ENCODE measurements around the gene BMI1.
"Not testable (repeated sequence)": the region's sequence is repeated elsewhere in the genome, so short reads cannot be mapped to it uniquely, and the experiment has no call there.

BMI1 gene

DNA sequence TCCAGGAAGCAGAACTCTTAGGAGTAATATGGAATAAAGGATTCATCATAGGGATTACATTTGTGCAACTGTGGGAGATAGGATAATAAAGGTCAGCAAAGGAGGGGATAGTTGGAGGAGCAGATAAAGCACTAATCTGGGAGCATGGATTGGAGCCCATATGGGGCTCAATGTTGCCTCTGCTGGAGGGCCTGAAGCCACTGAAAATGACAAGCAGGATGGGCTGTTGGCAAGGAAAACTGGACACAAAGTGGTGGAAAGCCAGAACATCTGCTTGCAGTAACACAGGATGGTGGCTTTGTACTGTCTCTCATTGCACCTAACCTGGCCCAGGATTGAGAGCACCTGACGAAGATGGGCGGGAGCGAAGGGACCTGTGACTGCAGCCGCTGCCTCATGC, 19.7 kb upstream of the BMI1 start:
- no peak overlapping the region for H3K4me3 ChIP-seq (ENCODE audit: low read length)
- TF ChIP-seq, protein P1, sequence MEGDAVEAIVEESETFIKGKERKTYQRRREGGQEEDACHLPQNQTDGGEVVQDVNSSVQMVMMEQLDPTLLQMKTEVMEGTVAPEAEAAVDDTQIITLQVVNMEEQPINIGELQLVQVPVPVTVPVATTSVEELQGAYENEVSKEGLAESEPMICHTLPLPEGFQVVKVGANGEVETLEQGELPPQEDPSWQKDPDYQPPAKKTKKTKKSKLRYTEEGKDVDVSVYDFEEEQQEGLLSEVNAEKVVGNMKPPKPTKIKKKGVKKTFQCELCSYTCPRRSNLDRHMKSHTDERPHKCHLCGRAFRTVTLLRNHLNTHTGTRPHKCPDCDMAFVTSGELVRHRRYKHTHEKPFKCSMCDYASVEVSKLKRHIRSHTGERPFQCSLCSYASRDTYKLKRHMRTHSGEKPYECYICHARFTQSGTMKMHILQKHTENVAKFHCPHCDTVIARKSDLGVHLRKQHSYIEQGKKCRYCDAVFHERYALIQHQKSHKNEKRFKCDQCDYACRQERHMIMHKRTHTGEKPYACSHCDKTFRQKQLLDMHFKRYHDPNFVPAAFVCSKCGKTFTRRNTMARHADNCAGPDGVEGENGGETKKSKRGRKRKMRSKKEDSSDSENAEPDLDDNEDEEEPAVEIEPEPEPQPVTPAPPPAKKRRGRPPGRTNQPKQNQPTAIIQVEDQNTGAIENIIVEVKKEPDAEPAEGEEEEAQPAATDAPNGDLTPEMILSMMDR (conservative IDR thresholded peaks at IDR 0.05; ENCODE audit: low read length): peak; percentile 9; the same call in 1 of the 2 replicates
- no peak for DNase-seq (ENCODE audit: low read depth)

DNA sequence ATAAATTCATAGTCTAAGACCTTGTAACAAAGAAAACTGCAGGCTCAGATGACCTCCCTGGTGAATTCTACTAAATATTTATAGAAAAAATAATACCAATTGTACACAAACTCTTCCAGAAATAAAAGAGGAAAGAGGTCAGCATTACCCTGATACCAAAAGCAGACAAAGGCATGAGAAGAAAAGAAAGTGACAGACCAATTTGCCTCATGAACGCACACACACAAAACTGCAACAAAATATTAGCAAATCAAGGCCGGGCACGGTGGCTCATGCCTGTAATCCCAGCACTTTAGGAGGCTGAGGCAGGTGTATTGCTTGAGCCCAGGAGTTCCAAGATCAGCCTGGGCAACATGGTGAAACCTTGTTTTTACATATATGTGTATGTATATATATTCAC, 17.4 kb upstream of the BMI1 start:
- no peak overlapping the region for H3K4me3 ChIP-seq (ENCODE audit: low read length)
- DNase-seq (ENCODE audit: low read depth): no peak
- TF ChIP-seq, protein P1 (conservative IDR thresholded peaks at IDR 0.05; ENCODE audit: low read length): no peak

DNA sequence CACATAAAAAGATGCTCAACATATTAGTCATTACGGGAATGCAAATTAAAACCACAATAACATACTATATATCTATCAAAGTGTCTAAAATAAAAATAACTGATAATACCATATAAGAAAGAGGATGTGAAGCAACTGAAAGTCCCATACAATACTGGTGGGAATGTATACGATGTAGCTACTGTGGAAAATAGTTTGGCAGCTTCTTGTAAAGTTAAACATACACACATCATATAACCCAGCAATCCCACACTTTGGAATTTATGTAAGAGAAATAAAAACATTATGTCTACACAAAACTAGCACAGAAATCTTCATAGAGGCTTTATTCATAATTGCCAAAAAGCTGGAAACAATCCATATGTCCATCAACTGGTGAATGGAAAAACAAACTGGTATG, 15.2 kb upstream of the BMI1 start:
- H3K4me3 ChIP-seq (ENCODE audit: low read length): no peak overlapping the region
- TF ChIP-seq, protein P1 (conservative IDR thresholded peaks at IDR 0.05; ENCODE audit: low read length): no peak
- DNase-seq (ENCODE audit: low read depth): no peak

DNA sequence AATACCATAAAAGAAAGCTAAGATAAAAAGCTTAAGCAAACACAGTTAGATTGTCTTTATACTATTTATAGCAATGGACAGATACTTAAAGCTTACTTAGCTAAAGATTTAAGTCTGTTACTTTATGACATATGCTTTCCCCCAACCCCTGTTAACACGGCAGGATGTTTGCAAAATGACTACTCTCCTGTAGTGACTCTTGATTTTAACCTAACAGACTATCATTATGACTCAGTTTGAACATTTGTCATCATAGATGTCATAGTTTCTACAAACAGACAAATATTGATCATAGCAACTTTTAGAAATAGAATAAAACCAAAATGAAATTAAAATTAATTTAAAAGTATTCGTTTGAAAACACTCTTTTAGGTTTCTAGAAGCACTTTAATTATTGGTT, 12.5 kb upstream of the BMI1 start:
- no peak overlapping the region for H3K4me3 ChIP-seq (ENCODE audit: low read length)
- TF ChIP-seq, protein P1 (conservative IDR thresholded peaks at IDR 0.05; ENCODE audit: low read length): no peak
- no peak for DNase-seq (ENCODE audit: low read depth)

DNA sequence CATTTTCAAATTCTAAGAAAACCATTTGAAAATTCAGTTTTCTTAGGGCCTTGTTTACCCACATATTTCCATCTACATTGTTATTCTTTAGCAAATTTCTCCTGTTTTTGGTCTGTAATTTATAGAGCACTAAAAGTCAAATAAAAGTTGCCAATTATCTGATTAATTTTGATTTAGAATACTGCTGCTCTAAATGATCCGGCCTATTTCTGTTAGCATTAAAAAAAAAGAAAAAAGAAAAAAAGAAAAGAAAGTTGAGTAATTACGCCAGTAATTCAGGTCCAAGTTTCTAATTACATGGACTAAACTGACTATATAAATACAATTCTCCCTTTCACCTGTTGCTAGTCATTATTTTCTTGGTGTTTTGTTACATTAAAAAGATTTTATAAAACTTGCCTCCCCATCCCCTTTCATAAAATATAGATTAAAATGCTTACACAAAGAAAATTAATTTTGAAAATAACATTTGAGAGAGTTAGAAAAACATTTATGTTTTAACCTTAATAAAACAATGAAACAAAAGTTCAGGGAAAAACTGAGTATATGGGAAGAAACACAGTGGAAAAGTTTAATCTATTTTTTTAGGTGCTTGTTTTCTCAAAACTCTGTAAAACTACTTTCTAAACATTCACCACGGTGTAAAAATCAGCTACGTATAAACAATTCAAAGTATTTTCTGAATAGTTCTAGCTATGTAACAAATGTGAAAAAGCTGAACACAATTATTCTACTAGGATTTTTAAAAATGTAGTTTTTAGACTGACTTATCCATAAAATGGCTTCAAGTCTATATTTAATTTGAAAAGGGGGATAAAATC, 11.5 kb upstream of the BMI1 start:
- TF ChIP-seq, protein P1 (conservative IDR thresholded peaks at IDR 0.05; ENCODE audit: low read length): no peak
- no peak for DNase-seq (ENCODE audit: low read depth)
- no peak overlapping the region for H3K4me3 ChIP-seq (ENCODE audit: low read length)

DNA sequence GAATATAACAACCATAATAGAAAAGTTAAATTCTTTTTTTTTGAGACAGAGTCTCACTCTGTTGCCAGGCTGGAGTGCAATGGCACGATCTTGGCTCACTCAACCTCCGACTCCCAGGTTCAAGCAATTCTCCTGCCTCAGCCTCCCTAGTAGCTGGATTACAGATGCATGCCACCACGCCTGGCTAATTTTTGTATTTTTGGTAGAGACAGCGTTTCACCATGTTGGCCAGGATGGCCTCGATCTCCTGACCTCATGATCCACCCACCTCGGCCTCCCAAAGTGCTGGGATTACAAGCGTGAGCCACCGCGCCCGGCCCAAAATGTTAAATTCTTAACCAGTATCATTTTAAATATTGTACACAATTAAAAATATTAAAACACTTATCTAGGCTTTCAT, 10.9 kb upstream of the BMI1 start:
- DNase-seq (ENCODE audit: low read depth); H3K4me3 ChIP-seq (ENCODE audit: low read length): not testable (repeated sequence)

DNA sequence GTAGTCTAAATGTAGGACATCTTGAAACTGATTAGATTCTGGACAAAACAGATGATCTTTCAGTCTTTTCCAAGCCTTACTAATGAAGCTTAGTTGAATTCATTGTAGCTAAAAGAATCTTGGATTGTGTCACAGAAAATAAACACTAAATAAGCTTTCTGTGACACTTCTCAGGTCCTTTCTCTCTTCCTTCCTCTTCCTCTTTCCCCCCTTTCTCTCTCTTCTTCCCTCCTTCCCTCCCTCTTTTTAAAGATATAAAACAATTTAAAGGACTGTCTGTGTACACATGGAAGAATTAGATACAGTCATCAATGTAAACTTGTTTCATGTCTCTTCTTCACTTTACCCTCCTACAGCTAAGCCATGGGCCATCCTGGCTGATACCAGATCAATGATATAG, 10.0 kb upstream of the BMI1 start:
- H3K4me3 ChIP-seq (ENCODE audit: low read length): no peak overlapping the region
- TF ChIP-seq, protein P1 (conservative IDR thresholded peaks at IDR 0.05; ENCODE audit: low read length): no peak
- DNase-seq (ENCODE audit: low read depth): no peak
